ENCODE measurements around the gene OSTM1.

- TF ChIP-seq ZNF10 (CRISPR knock-in tag; IDR thresholded peaks at IDR 0.05; ENCODE audit: borderline replicate concordance, low read depth) (no peak), ZNF282 (IDR thresholded peaks at IDR 0.05; ENCODE audit: partially characterized antibody) (no peak), RAD21 (CRISPR knock-in tag; IDR thresholded peaks at IDR 0.05) (no peak), EP300 (IDR thresholded peaks at IDR 0.05; ENCODE audit: low read depth in 2 of 2, low read length in 2 of 2) (no peak), EP300 (CRISPR knock-in tag; IDR thresholded peaks at IDR 0.05; ENCODE audit: borderline replicate concordance) (no peak), FOXP1 (IDR thresholded peaks at IDR 0.05) (no peak), FOXP1 (CRISPR knock-in tag; IDR thresholded peaks at IDR 0.05) (no peak), CTCF (CRISPR knock-in tag; IDR thresholded peaks at IDR 0.05) (no peak), MAFK (conservative IDR thresholded peaks at IDR 0.05 in 1 of 2, IDR thresholded peaks at IDR 0.05 in 1 of 2; ENCODE audit: low read length in 2 of 2) (no peak), POLR2A (IDR thresholded peaks at IDR 0.05; ENCODE audit: insufficient read depth in 1 of 2, low read depth in 2 of 2, low read length in 2 of 2) (no peak), ATF7-NPFF (CRISPR knock-in tag; IDR thresholded peaks at IDR 0.05; ENCODE audit: low read depth) (no peak), MXI1 (IDR thresholded peaks at IDR 0.05; ENCODE audit: borderline replicate concordance, low read depth, low read length) (no peak), MTF2 (CRISPR knock-in tag; IDR thresholded peaks at IDR 0.05; ENCODE audit: borderline replicate concordance) (no peak)
- TF ChIP-seq, protein P1, sequence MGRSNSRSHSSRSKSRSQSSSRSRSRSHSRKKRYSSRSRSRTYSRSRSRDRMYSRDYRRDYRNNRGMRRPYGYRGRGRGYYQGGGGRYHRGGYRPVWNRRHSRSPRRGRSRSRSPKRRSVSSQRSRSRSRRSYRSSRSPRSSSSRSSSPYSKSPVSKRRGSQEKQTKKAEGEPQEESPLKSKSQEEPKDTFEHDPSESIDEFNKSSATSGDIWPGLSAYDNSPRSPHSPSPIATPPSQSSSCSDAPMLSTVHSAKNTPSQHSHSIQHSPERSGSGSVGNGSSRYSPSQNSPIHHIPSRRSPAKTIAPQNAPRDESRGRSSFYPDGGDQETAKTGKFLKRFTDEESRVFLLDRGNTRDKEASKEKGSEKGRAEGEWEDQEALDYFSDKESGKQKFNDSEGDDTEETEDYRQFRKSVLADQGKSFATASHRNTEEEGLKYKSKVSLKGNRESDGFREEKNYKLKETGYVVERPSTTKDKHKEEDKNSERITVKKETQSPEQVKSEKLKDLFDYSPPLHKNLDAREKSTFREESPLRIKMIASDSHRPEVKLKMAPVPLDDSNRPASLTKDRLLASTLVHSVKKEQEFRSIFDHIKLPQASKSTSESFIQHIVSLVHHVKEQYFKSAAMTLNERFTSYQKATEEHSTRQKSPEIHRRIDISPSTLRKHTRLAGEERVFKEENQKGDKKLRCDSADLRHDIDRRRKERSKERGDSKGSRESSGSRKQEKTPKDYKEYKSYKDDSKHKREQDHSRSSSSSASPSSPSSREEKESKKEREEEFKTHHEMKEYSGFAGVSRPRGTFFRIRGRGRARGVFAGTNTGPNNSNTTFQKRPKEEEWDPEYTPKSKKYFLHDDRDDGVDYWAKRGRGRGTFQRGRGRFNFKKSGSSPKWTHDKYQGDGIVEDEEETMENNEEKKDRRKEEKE (IDR thresholded peaks at IDR 0.05): no peak
- TF ChIP-seq, protein P2, sequence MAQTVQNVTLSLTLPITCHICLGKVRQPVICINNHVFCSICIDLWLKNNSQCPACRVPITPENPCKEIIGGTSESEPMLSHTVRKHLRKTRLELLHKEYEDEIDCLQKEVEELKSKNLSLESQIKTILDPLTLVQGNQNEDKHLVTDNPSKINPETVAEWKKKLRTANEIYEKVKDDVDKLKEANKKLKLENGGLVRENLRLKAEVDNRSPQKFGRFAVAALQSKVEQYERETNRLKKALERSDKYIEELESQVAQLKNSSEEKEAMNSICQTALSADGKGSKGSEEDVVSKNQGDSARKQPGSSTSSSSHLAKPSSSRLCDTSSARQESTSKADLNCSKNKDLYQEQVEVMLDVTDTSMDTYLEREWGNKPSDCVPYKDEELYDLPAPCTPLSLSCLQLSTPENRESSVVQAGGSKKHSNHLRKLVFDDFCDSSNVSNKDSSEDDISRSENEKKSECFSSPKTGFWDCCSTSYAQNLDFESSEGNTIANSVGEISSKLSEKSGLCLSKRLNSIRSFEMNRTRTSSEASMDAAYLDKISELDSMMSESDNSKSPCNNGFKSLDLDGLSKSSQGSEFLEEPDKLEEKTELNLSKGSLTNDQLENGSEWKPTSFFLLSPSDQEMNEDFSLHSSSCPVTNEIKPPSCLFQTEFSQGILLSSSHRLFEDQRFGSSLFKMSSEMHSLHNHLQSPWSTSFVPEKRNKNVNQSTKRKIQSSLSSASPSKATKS (CRISPR knock-in tag; IDR thresholded peaks at IDR 0.05): no peak
Observed at GRCh38 chr6:108123481-108123929, 49.0 kb upstream of the OSTM1 start.
